HG02588 (cell line): Measurements from ENCODE around the gene ANAPC1.
"Not testable (repeated sequence)": the region's sequence is repeated elsewhere in the genome, so short reads cannot be mapped to it uniquely, and the experiment has no call there.

Source experiments
- ATAC-seq: cut with Tn5 transposase; IDR thresholded peaks from one replicate; pipeline ENCODE4 v1.9.1; 2021; ENCODE audit warnings: mild to moderate bottlenecking, moderate library complexity; ENCODE audit not compliant: unreplicated experiment

ANAPC1 gene, protein sequence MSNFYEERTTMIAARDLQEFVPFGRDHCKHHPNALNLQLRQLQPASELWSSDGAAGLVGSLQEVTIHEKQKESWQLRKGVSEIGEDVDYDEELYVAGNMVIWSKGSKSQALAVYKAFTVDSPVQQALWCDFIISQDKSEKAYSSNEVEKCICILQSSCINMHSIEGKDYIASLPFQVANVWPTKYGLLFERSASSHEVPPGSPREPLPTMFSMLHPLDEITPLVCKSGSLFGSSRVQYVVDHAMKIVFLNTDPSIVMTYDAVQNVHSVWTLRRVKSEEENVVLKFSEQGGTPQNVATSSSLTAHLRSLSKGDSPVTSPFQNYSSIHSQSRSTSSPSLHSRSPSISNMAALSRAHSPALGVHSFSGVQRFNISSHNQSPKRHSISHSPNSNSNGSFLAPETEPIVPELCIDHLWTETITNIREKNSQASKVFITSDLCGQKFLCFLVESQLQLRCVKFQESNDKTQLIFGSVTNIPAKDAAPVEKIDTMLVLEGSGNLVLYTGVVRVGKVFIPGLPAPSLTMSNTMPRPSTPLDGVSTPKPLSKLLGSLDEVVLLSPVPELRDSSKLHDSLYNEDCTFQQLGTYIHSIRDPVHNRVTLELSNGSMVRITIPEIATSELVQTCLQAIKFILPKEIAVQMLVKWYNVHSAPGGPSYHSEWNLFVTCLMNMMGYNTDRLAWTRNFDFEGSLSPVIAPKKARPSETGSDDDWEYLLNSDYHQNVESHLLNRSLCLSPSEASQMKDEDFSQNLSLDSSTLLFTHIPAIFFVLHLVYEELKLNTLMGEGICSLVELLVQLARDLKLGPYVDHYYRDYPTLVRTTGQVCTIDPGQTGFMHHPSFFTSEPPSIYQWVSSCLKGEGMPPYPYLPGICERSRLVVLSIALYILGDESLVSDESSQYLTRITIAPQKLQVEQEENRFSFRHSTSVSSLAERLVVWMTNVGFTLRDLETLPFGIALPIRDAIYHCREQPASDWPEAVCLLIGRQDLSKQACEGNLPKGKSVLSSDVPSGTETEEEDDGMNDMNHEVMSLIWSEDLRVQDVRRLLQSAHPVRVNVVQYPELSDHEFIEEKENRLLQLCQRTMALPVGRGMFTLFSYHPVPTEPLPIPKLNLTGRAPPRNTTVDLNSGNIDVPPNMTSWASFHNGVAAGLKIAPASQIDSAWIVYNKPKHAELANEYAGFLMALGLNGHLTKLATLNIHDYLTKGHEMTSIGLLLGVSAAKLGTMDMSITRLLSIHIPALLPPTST (N-terminal part only)

GRCh38 chr2:111883661-111884591 is at the start of gene ANAPC1:
ANAPC1 (minus strand) TSS chr2:111884193; CDS start chr2:111880825, 3,368 bp downstream.
- peak; percentile 90 for ATAC-seq

DNA sequence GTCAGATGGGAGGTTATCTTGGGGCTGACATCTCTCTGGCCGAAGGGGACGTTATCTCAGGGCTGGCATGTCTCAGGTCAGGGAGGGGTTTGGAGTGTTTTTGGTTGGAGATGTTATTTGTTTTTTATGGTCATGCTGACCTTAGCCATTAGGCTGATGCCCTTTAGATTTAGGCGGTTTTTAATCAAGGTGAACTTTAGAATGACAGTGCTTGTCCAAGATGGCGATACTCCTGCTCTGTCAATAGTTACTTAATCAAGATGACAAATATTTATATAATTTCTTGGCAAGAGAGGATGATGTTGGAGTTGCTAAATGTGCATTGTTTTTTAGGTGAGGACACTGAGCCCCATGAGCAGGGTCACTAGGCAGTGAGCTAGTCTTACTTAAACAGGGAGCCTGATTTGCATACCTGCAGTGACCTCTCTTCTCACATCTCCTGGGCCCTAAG is 48.9 kb upstream of the ANAPC1 start:
- no peak for ATAC-seq

GRCh38 chr2:111930875-111931274 is 46.9 kb upstream of the ANAPC1 start:
- ATAC-seq = no peak

DNA sequence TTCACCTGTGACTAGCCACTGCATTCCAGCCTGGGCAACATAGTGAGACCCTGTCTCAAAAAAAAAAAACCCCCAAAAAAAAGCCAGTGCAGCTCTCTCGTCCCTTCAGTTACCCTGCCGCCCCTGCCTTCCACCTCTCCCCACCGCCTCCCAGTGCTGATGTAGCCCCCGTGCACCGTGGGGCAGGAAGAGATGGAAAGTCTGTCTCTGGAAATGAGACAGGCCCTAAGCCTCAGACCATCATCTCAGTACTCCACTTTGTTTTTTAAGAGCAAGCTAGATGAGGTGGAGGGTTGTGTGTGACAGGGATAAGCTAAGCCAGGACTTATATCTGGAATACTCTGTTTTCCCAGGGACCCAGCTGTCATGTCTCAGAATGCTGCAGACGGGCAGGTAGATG is 46.4 kb upstream of the ANAPC1 start:
- ATAC-seq = no peak

DNA sequence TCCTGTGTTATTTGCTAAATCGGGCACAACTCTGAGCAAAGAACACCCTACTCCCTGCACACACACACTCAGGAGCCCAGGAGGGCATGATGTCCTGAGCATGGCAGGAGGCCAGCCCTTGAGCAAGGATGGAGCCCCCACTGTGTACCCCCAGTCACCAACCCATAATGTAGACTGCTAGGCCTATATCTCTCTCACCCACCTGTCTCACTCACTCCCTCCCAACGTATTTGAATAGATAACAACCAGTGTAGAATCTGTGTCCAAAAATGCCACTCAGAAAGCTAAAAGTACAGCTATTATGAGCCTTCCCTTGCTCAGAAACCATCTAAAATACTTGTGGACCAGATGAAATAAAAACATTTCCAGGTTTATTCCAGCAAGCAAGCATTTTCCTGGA is 43.7 kb upstream of the ANAPC1 start:
- ATAC-seq = no peak

GRCh38 chr2:111924617-111925107 is 40.7 kb upstream of the ANAPC1 start:
- no peak for ATAC-seq

DNA sequence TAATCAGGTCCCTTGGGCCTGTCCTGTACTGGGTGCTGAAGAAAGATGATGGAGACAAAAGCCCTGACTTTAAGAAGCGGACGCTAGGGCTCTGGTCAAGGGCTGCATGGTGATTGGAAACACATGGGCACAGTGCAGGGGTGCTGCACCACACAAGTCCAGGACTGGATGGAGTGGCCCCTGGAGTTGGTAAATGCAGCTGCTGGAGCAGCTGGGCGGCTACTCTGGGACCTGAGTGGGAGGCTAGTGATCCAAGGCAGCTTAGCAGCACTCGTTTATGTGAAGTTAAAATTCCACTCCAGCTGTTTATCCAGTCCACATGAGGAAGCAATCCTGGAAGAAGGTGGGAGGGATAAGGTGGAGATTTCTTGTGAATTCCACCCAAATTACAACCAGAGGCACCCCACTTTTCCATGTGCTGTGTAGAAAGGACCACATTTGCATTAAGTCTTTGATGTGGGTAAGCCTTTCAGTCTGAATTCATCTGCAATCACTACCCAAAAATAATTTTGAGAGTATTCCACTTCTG is 39.3 kb upstream of the ANAPC1 start:
- no peak for ATAC-seq

GRCh38 chr2:111919794-111920608 is 36.0 kb upstream of the ANAPC1 start:
- no peak for ATAC-seq

- ATAC-seq = no peak
These were observed 35.4 kb upstream of the ANAPC1 start for GRCh38 chr2:111919365-111919764.

GRCh38 chr2:111918383-111918806 is 34.4 kb upstream of the ANAPC1 start:
- ATAC-seq = no peak

- ATAC-seq = no peak
These were observed 33.1 kb upstream of the ANAPC1 start for GRCh38 chr2:111917106-111917505.

DNA sequence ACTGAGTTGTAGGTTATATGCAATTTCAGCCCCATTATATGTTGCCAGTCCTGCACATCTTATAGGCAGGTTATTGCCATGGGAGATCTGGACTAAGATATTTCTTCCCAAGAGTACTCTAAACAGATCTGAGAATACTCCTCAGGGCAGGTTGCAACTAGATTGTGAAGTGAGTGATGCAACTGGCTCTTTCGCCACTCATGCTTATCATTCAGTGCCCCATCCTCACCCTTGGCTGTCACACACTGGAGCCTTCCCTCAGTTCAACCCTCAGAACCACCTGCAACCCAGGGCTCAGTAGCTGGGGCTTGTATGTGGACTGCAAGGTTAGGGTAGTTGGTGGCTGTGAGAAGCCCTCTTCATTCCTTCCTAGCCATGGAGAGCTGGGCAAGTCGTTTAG is 28.6 kb upstream of the ANAPC1 start:
- ATAC-seq = no peak

GRCh38 chr2:111911295-111911977 is 27.4 kb upstream of the ANAPC1 start:
- not testable (repeated sequence) for ATAC-seq

DNA sequence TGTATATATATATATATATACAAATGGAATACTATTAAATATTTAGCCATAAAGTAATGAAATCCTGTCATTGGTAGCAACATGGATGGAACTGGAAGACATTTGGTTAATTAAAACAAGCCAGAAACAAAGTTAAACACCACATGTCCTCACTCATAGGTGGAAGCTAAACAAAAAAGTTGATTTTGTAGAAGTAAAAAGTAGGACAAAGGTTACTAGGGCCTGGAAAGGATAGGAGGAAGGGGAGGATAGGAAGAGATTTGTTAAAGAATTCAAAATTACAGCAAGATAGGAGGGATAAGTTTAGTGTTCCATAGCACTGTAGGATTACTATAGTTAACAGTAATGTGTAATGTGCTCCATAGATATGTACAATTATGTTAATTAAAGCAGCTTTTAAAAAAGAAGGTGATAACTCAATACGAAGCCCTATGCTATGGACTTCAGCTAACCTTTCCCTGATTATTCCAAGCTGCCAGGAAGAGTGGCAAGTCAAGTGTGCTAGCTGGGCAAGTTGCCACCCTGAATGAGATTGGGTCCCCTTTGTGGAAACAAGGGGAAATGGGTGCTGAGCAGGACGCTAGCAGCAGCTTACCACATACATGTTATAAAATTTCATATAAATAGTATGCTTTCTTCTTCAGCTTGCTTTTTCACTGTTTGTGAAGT is 26.8 kb upstream of the ANAPC1 start:
- ATAC-seq = no peak

- ATAC-seq = not testable (repeated sequence)
These were observed 26.0 kb upstream of the ANAPC1 start for GRCh38 chr2:111909997-111910396.

GRCh38 chr2:111909079-111909478 is 25.1 kb upstream of the ANAPC1 start:
- ATAC-seq = no peak

DNA sequence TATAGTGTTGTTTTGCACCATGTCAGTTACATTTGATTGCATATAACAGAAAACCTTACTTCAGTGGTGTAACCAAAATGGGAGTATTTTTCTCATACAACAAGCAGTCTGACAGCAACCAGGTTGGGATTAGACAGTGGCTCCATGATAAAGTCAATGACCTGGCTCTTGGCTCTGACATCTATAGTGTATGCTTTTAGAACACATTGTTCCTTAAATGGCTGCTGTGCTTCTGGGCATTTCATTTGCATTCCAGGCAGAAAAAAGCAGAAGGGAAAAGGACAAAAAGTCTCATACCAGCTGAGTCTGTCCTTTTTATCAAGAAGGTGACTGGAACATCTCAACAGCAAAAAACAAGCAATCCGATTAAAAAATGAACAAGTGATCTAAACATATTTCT is 24.6 kb upstream of the ANAPC1 start:
- ATAC-seq = no peak
